Lower lobe of right lung (tissue), 2 donors: ENCODE data around the gene TMEM242. TPM values are rescaled to one million over a fixed set of nuclear protein-coding genes. Genes with fewer than 3 reads are reported as not detected.

Source experiments
- ATAC-seq, 2 donors: fragments of 200-7000 bp; cut with Tn5 transposase; one replicate each; pipeline ENCODE4 v1.9.1; 2020 to 2022; ENCODE audit warnings: mild to moderate bottlenecking in 2 of 2, moderate library complexity in 2 of 2
- DNase-seq: peaks from one replicate; pipeline ENCODE4 v3.0.0-alpha.2; 2020
- H3K27ac ChIP-seq: fragments of 200-600 bp; one replicate; pipeline ENCODE4 v1.8.0; 2022
- H3K27me3 ChIP-seq: fragments of 200-600 bp; one replicate; pipeline ENCODE4 v1.8.0; 2022; ENCODE audit warnings: low read depth
- H3K36me3 ChIP-seq: fragments of 200-600 bp; one replicate; pipeline ENCODE4 v1.8.0; 2022; ENCODE audit warnings: mild to moderate bottlenecking
- H3K4me1 ChIP-seq: fragments of 200-600 bp; one replicate; pipeline ENCODE4 v1.8.0; 2022
- H3K4me3 ChIP-seq: fragments of 200-600 bp; one replicate; pipeline ENCODE4 v1.8.0; 2022; ENCODE audit warnings: mild to moderate bottlenecking
- H3K9me3 ChIP-seq: fragments of 200-600 bp; one replicate; pipeline ENCODE4 v1.8.0; 2022
- intact Hi-C: fragments of 100-400 bp; cut with DNase I; formaldehyde crosslinking; loops from one replicate; pipeline ENCODE4 v1.11.0; 2022
- total RNA-seq: library from RNA; stranded (reverse); fragmentation: NEBNext Ultra II Directional; extraction: Animal tissue kit (Norgen Biotek cat#: 25700); gene quantifications from one replicate; pipeline ENCODE4 v1.2.1, GENCODE V29; 2021
- TF ChIP-seq, protein P1 (sequence below): fragments of 200-600 bp; IDR thresholded peaks from one replicate; pipeline ENCODE4 v1.8.0; 2022; ENCODE audit warnings: antibody characterized with exemption, mild to moderate bottlenecking
- donor health status: DM: no; HTN: yes; CAD: no; lungs with severe emphysema.

The TMEM242 gene
- total RNA-seq, 1 donor from 2014 or later: 10.9 TPM

DNA sequence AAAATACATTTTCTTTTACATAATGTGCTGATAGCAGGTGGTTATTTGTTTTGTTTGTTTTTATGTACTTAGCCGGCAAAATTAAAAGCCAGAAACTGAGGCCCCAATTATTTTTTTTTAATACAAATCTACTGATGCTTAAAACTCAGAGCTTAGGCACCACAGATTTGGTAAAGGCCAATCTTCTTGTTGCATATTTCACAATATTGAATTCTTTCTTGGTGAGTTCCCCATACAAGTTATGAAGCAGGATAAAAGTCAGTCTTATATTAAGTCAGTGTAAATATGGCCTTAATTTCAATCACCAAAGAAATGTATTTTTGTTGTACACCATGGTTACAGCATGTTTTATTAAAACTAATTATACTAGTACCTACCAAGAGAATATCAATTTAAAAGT is 41.4 kb upstream of the TMEM242 start:
- DNase-seq: no peak
- no peaks in the 10 kb centered on the region for H3K4me1 ChIP-seq
- H3K27me3 ChIP-seq: peaks cover 3% of the 10 kb centered on the region
- TF ChIP-seq, protein P1, sequence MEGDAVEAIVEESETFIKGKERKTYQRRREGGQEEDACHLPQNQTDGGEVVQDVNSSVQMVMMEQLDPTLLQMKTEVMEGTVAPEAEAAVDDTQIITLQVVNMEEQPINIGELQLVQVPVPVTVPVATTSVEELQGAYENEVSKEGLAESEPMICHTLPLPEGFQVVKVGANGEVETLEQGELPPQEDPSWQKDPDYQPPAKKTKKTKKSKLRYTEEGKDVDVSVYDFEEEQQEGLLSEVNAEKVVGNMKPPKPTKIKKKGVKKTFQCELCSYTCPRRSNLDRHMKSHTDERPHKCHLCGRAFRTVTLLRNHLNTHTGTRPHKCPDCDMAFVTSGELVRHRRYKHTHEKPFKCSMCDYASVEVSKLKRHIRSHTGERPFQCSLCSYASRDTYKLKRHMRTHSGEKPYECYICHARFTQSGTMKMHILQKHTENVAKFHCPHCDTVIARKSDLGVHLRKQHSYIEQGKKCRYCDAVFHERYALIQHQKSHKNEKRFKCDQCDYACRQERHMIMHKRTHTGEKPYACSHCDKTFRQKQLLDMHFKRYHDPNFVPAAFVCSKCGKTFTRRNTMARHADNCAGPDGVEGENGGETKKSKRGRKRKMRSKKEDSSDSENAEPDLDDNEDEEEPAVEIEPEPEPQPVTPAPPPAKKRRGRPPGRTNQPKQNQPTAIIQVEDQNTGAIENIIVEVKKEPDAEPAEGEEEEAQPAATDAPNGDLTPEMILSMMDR: no peak
- no peak overlapping the region for H3K27ac ChIP-seq
- no peaks in the 10 kb centered on the region for H3K9me3 ChIP-seq
- ATAC-seq: no peak
- H3K36me3 ChIP-seq: no peaks in the 10 kb centered on the region
- H3K4me3 ChIP-seq: no peak overlapping the region
- intact Hi-C loops: no loop called here

DNA sequence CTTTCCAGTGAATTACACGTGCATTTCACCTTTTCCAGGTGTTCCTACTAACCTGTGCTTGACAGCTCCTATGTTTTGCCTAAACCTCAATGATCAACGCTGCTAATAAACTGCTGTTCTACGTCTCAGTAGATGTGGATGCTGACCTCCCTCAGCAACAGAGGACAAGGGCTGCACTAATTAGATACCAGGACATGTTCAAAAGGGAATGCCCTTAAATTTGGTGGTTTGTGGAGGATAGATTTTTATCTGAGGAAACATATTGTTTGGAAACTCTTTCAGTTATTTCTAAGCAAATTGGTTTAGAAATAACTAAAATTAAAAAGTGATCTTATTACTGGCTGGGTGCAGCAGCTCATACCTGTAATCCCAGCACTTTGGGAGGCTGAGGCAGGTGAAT is 38.6 kb upstream of the TMEM242 start:
- Histone ChIP-seq H3K4me3 (no peak overlapping the region), H3K36me3 (no peaks in the 10 kb centered on the region), H3K9me3 (no peaks in the 10 kb centered on the region), H3K27ac (no peak overlapping the region), H3K27me3 (peaks cover 3% of the 10 kb centered on the region), H3K4me1 (no peaks in the 10 kb centered on the region)
- DNase-seq (no peak), ATAC-seq (no peak)
- intact Hi-C loops: no loop called here
- TF ChIP-seq, protein P1: no peak

DNA sequence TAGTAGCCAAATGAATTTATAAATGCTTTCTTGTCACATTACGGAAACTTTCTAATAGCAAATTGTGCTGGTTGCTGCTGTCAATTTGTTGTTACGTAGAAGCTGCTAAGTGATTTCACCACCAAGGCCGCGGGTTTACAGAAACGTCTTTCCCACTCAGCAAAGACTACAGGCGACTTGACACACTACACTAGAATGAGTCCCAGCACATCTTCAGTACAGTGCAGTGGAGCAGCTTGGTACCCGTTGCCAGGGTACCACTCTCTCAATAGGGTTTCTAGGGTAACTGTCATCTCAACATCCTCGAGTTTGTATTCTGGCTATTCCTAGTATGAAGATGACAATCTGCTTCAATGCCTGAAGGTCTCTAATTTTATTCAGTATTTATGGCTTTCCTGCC is 35.0 kb upstream of the TMEM242 start:
- H3K27me3 ChIP-seq: no peaks in the 10 kb centered on the region
- no peak overlapping the region for H3K27ac ChIP-seq
- no peak for ATAC-seq
- no peaks in the 10 kb centered on the region for H3K9me3 ChIP-seq
- no peak for DNase-seq
- intact Hi-C loops: no loop called here
- H3K4me1 ChIP-seq: no peaks in the 10 kb centered on the region
- H3K4me3 ChIP-seq: no peak overlapping the region
- TF ChIP-seq, protein P1: no peak
- H3K36me3 ChIP-seq: no peaks in the 10 kb centered on the region

DNA sequence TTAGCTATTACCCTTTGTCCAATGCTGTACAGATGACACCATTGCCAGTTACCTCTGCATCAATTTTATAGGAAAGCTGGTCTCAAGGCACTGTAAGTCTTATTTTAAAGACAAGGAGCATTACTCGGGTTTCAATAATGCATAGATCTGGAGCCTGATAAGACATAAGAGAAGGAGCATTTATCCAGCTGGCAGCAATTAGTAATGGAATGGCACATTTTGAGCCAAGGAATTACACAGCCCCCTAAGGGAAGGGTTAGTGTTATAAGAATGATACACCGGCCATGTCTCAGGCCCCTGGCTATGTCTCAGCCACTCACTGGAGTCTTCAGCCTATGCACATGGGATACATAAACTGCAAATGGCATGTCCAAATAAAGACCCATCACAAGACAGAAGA is 23.1 kb upstream of the TMEM242 start:
- DNase-seq (no peak), ATAC-seq (no peak)
- Histone ChIP-seq H3K9me3 (no peaks in the 10 kb centered on the region), H3K27ac (no peak overlapping the region), H3K27me3 (no peaks in the 10 kb centered on the region), H3K36me3 (no peaks in the 10 kb centered on the region), H3K4me3 (no peak overlapping the region), H3K4me1 (no peaks in the 10 kb centered on the region)
- TF ChIP-seq, protein P1: no peak
- intact Hi-C loops: no loop called here

DNA sequence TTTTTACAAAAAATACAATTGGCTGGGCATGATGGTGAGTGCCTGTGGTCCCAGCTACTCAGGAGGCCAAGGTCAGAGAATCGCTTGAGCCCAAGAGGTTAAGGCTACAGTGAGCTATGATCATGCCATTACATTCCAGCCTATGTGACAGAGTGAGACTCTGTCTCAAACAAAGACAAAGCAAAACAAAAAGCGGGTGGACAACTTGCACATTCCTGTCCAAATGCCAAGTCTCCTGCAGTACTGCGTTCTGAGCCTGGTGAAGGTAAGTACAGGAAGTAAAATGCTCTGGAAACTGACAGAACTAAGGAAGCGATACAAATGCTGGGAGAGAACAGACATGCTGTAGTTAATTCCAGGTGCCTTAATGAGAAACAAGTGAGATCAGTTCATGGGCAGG is 20.4 kb upstream of the TMEM242 start:
- Histone ChIP-seq H3K9me3 (no peaks in the 10 kb centered on the region), H3K27me3 (no peaks in the 10 kb centered on the region), H3K36me3 (no peaks in the 10 kb centered on the region), H3K4me3 (no peak overlapping the region), H3K4me1 (no peaks in the 10 kb centered on the region), H3K27ac (no peak overlapping the region)
- intact Hi-C loops: no loop called here
- DNase-seq: no peak
- TF ChIP-seq, protein P1: no peak
- ATAC-seq: peak in 1 of 2 donors; percentile 47

DNA sequence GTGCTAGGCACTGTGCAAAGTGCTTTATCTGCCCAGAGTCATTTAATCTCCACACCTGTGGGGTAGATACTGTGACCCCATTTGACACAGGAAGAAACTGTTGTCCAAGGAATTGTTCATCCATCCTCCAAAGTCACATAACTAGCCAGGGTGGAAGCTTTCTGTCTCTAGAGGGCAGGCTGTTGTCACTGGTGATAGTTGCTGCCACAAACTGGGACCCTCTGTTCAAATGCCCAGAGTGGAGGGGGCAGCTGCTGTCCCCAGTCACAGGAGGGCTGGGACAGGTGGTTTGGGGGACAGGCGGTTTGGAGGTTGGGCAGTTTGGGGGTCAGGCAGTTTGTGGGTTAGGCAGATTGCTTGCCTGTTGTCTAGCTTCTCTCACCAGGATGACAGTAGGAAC is 16.1 kb upstream of the TMEM242 start:
- H3K36me3 ChIP-seq: no peaks in the 10 kb centered on the region
- TF ChIP-seq, protein P1: no peak
- H3K9me3 ChIP-seq: no peaks in the 10 kb centered on the region
- ATAC-seq (no peak), DNase-seq (no peak)
- H3K27me3 ChIP-seq: no peaks in the 10 kb centered on the region
- no peaks in the 10 kb centered on the region for H3K4me1 ChIP-seq
- H3K27ac ChIP-seq: no peak overlapping the region
- no peak overlapping the region for H3K4me3 ChIP-seq
- intact Hi-C loops: no loop called here
